Ovary (tissue), 9 donors: ENCODE results near the gene E2F2. TPM values are rescaled to one million over a fixed set of nuclear protein-coding genes. Genes with fewer than 3 reads are reported as not detected.

Experiments
- DNase-seq, 5 donors: peaks; one replicate each; pipeline ENCODE4 v3.0.0-alpha.2; 2019 to 2020
- H3K27ac ChIP-seq, 2 donors: fragments of 200-600 bp; one replicate each; pipeline versions ENCODE4 v1.5.1 to v1.8.0; 2019 to 2022
- H3K27me3 ChIP-seq: fragments of 200-600 bp; one replicate; pipeline ENCODE4 v1.8.0; 2022
- H3K36me3 ChIP-seq: fragments of 200-600 bp; sonication (generic); one replicate; pipeline ENCODE4 v1.5.1; 2019
- H3K4me1 ChIP-seq: one replicate; pipeline ENCODE4 v1.8.1; 2013; ENCODE audit warnings: mild to moderate bottlenecking, moderate library complexity; ENCODE audit not compliant: insufficient read depth
- H3K4me3 ChIP-seq: fragments of 200-600 bp; sonication (generic); one replicate; pipeline ENCODE4 v1.5.1; 2017
- H3K9me3 ChIP-seq, 2 donors: fragments of 200-600 bp in 1 of 2; sonication (generic) in 1 of 2; one replicate each; pipeline versions ENCODE4 v1.5.1 to v1.8.1; 2013 to 2019; ENCODE audit warnings: mild to moderate bottlenecking in 1 of 2, moderate library complexity in 1 of 2
- EP300 ChIP-seq: sonication (generic); formaldehyde crosslinking; IDR thresholded peaks from one replicate; pipeline ENCODE4 v1.6.1; 2017; ENCODE audit warnings: antibody characterized with exemption
- POLR2A ChIP-seq: fragments of 450-650 bp; IDR thresholded peaks from one replicate; pipeline ENCODE4 v1.6.1; 2017; ENCODE audit warnings: antibody characterized with exemption, mild to moderate bottlenecking, moderate library complexity
- WGBS, 3 donors: extraction: QIAGEN DNeasy Blood & Tissue Kit in 1 of 3; methylation state at CpG; one replicate each; pipeline versions ENCODE4 v1.1.5 to v1.1.7; 2013 to 2017; 5-methylcytosine and 5-hydroxymethylcytosine counted together
- intact Hi-C, 4 donors: fragments of 100-400 bp; cut with DNase I; formaldehyde crosslinking; loops; one replicate each; pipeline versions ENCODE4 v1.11.0 to v1.15.1; 2022 to 2023
- polyA plus RNA-seq, 2 donors: library from polyadenylated mRNA; stranded (reverse); fragments of 200-250 nt in 1 of 2; fragments of 350-450 nt in 1 of 2; fragmentation: Illumina TruSeq in 1 of 2; extraction: RNeasy Lipid Tissue Mini Kit (QIAGEN cat#74804) in 1 of 2; gene quantifications; one replicate each; pipeline ENCODE4 v1.2.3, GENCODE V29; 2013 to 2014
- total RNA-seq, 7 donors: library from RNA; depleted of rRNA in 2 of 7; stranded (reverse); fragments of >200 nt in 2 of 7; fragmentation: NEBNext Ultra II Directional in 3 of 7; extraction: Animal tissue kit (Norgen Biotek cat#: 25700) in 3 of 7; gene quantifications; one replicate each; pipeline versions ENCODE4 v1.1.0 to v1.2.4, GENCODE V29; 2016 to 2023
- TF ChIP-seq, protein P1 (sequence below), 3 donors: fragments of 450-650 bp in 2 of 3; fragments of 200-600 bp in 1 of 3; IDR thresholded peaks; one replicate each; pipeline versions ENCODE4 v1.5.1 to v1.8.0; 2016 to 2022; ENCODE audit warnings: antibody characterized with exemption in 3 of 3, mild to moderate bottlenecking in 1 of 3
- donor health status: DM: no; HTN: no; CAD: no; lungs with moderate emphysema.
- donor health status: DM: no; HTN: no; CAD: no.
- donor health status: Bipolar disorder and iron deficiency.
- donor health status: DM: yes; HTN: yes; CAD: no.
- donor health status: DM: no; HTN: no; CAD: no.
- donor health status: DM: yes; HTN: yes; CAD: no.

The E2F2 gene
- total and polyA plus RNA-seq, 9 donors = under 0.01 to 1.1 (median 0.15) TPM; not detected in 2

DNA sequence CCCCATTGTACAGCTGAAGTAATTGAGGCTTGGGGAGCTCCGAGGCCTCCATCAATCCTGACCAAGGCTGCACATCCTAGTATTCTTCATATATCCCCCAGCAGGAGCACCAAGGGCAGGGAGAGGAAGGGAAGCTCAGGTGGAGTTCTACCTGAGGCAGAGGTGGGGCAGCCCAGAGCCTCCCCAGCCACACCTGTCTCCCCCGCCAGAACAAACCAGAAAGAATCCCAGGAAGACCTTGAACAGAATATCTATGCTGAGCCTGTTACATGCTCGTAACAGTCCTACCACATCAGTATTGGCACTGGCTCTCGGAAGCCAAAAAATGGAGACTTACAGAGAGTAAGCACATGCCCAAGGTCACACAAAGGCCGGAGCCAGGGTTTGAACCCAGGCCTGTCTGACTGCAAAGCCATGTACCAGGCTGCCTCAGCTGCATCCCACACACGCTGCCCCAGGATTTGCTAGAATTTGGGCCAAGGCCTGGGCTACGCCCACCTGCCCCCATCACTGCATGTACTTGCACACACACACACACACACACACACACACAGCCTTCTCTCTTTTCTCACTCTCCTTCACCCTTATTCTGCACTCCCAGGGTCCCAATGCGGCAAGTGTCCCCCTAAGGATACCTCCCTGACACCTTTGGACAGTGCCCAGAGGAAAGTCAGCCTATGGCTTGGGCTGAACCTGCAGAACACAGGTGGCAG lies 4.5 kb downstream of the E2F2 start:
- H3K4me1 ChIP-seq = peaks cover 9% of the 10 kb centered on the region
- 91 to 92% (median 92%) methylated on average over 8 of the region's 8 CpGs for WGBS, 3 donors
- H3K36me3 ChIP-seq = no peaks in the 10 kb centered on the region
- H3K27me3 ChIP-seq = no peaks in the 10 kb centered on the region
- no peak overlapping the region for H3K4me3 ChIP-seq
- H3K27ac ChIP-seq = no peak overlapping the region
- no peak for TF ChIP-seq EP300
- no peak for TF ChIP-seq POLR2A
- TF ChIP-seq, protein P1, sequence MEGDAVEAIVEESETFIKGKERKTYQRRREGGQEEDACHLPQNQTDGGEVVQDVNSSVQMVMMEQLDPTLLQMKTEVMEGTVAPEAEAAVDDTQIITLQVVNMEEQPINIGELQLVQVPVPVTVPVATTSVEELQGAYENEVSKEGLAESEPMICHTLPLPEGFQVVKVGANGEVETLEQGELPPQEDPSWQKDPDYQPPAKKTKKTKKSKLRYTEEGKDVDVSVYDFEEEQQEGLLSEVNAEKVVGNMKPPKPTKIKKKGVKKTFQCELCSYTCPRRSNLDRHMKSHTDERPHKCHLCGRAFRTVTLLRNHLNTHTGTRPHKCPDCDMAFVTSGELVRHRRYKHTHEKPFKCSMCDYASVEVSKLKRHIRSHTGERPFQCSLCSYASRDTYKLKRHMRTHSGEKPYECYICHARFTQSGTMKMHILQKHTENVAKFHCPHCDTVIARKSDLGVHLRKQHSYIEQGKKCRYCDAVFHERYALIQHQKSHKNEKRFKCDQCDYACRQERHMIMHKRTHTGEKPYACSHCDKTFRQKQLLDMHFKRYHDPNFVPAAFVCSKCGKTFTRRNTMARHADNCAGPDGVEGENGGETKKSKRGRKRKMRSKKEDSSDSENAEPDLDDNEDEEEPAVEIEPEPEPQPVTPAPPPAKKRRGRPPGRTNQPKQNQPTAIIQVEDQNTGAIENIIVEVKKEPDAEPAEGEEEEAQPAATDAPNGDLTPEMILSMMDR (IDR thresholded peaks at IDR 0.05) = no peak
- H3K9me3 ChIP-seq = no peaks in the 10 kb centered on the region
- intact Hi-C loops = no loop called here
- DNase-seq = no peak

DNA sequence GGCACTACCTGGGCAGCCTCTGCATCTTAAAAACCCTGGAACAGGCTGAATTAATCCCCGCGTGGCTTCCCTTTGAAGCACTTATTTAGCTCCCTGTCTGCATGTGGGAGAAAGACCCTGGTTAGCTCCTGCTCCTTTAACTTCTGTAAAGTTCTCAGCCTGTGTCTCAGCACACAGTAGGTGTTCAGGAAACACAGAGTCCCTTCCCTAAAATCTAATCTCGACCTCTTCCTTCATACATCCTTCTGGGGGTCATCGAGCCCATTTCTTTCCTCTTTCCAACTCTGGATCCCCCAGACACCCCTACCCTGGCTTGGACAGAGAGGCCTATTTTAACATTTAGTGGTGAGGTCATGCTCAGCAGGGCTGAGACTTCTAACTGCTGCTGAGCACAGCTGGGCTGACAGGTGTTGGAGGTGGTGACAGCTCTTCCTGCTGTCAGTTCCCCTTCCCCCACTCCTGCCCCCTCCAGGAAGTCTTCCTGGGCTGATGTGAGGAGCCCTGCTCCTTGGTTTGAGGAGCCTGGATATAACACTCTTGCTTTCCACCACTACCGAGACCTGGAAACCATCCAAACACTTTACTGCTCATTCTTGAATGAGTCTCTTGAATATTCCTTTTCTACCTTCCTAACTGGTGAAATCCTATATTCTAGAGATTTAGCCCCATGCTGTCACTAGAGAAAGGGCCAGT lies 5.3 kb downstream of the E2F2 start:
- Histone ChIP-seq H3K27ac (no peak overlapping the region), H3K9me3 (no peaks in the 10 kb centered on the region), H3K27me3 (no peaks in the 10 kb centered on the region), H3K4me1 (peaks cover 6% of the 10 kb centered on the region), H3K36me3 (no peaks in the 10 kb centered on the region), H3K4me3 (no peak overlapping the region)
- no peak for TF ChIP-seq EP300
- TF ChIP-seq, protein P1 (IDR thresholded peaks at IDR 0.05) = no peak
- intact Hi-C loops = no loop called here
- WGBS, 3 donors = 79 to 82% (median 81%) methylated on average over 5 of the region's 5 CpGs
- DNase-seq = no peak

DNA sequence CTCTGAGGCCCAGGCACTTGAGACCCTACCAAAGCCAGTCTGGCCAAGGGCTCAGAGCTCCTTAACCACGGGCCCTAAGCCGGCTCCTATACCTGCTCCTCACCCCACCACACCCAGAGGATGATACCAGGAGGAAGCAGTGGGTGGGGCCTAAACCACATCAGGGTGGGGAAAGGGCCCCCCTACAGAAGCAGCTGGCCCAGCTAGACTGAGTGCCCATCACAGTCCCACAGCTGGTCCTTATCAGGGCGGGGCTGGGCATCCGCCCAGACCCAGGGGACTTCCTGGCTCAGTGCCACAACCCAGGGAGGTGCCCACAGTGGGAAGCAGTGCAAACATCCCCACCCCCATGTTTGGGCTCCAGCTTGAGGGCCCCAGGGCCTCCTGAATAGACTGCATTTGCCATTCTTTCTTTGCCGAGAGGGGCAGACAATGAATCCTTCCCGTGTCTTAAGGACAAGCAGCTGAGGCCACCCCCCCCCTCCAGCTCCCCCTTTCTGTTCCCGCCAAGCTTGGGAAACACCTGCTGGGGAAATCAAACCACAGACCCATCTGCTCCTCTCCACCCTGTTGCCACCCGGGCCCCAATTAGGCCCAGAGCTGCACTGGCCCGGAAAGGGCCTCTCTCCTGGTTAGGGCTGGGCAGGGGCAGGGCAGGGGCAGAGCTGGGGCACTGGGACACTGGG lies 6.2 kb downstream of the E2F2 start:
- H3K9me3 ChIP-seq = no peaks in the 10 kb centered on the region
- intact Hi-C loops = no loop called here
- DNase-seq = no peak
- H3K27ac ChIP-seq = no peak overlapping the region
- H3K4me1 ChIP-seq = no peaks in the 10 kb centered on the region
- 53 to 60% (median 55%) methylated on average over 9 of the region's 9 CpGs for WGBS, 3 donors
- H3K36me3 ChIP-seq = no peaks in the 10 kb centered on the region
- no peak for TF ChIP-seq POLR2A
- no peak for TF ChIP-seq EP300
- TF ChIP-seq, protein P1 (IDR thresholded peaks at IDR 0.05) = no peak
- no peak overlapping the region for H3K4me3 ChIP-seq
- H3K27me3 ChIP-seq = no peaks in the 10 kb centered on the region

DNA sequence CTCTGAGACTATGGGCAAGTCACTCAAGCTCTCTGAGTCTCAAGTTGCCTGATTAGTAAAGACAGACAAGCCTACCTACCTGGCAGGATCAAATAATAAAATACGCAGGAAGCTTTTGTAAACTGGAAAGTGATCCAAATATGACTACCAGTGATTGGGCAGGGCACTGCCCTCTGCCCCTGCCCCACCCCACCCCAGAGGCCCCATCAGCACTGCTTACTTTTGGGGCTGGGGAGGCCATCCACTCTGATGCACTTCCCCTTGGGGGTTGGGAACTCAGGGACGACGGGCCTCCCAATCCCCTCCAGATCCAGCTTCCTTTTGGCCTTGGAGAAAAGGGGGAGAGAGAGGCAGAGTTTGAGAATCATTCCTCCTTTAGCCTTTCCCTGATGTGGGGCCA lies 6.9 kb downstream of the E2F2 start:
- TF ChIP-seq EP300 = no peak
- Histone ChIP-seq H3K36me3 (no peaks in the 10 kb centered on the region), H3K27ac (no peak overlapping the region), H3K27me3 (no peaks in the 10 kb centered on the region), H3K4me1 (no peaks in the 10 kb centered on the region), H3K4me3 (no peak overlapping the region), H3K9me3 (no peaks in the 10 kb centered on the region)
- intact Hi-C loops = no loop called here
- 64 to 83% (median 81%) methylated on average over 3 of the region's 3 CpGs for WGBS, 3 donors
- DNase-seq = no peak
